Measurements from ENCODE around the gene TRIM38. TPM values are rescaled to one million over a fixed set of nuclear protein-coding genes. Genes with fewer than 3 reads are reported as not detected.
"Not testable (repeated sequence)": the region's sequence is repeated elsewhere in the genome, so short reads cannot be mapped to it uniquely, and the experiment has no call there.

TRIM38 gene
- total RNA-seq, 1 experiment from 2014 or later = 0.70 TPM

DNA sequence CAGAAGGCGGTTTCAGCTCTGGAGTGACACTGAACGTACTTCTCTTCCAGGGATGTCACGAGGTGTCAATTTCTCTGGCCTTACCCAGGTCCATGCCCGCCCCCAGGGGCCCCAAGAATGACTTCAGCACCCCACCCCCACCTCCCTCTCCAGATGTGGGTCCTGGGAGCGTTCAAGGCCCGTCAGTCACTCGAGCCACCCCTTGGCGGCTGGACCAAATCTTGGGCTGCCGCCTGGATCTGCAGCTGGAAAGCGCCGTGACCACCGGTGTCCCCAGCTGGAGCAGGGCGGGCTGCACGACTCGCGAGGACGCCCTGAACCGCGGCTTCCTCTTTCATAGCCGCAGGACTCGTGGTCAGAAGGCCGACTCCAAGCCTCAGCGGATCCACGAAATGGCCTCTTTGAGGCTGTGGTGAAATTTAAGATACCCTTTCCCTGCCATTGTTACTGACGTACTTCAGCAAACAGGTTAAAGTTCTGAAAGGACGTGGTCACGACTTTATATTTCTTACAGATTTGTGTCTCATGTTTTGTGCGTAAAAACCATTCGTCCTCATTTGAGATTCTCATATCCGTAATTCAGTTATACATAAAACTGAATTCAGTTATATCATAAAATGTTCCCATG is 29.3 kb downstream of the TRIM38 start:
- Mint-ChIP-seq H3K27ac (ENCODE audit: unreplicated experiment) (peak overlapping the region; percentile 93), H3K4me1 (ENCODE audit: low read depth, unreplicated experiment) (no peaks in the 10 kb centered on the region), H3K27me3 (ENCODE audit: insufficient read depth, unreplicated experiment) (no peaks in the 10 kb centered on the region), H3K9me3 (ENCODE audit: unreplicated experiment) (no peaks in the 10 kb centered on the region), H3K36me3 (ENCODE audit: insufficient read depth, unreplicated experiment) (no peaks in the 10 kb centered on the region), H3K4me3 (ENCODE audit: unreplicated experiment) (peak overlapping the region; percentile 95)
- Histone ChIP-seq H3K27me3 (replicated peaks; ENCODE audit: control insufficient read depth, insufficient read depth, low read length) (no peaks in the 10 kb centered on the region), H3K9me3 (no peaks in the 10 kb centered on the region), H3K36me3 (ENCODE audit: control insufficient read depth, insufficient read depth, low read length) (no peaks in the 10 kb centered on the region), H3K4me1 (no peaks in the 10 kb centered on the region; the same call in 1 of the 2 replicates), H3K4me3 (ENCODE audit: low read depth, low read length) (peak overlapping the region; percentile 54)
- intact Hi-C loops (cut with micrococcal nuclease; ENCODE audit: unreplicated experiment) = loop anchor here (2.0 to 5.0 kb wide), 4 partner anchors 19 to 203 kb away; no protein-coding TSS in a partner anchor
- DNase-seq = peak; percentile 67 to 73
- TSS peak; percentile 97 for BruUV-seq (replicated peaks)
- CTCF ChIA-PET = interaction anchor here (0.5 to 2.1 kb wide), 11 partner anchors 10 to 713 kb away, joined by 3 to 20 read pairs (median 4); partner anchors contain the start of gene CARMIL1
- TF ChIP-seq, protein P1, sequence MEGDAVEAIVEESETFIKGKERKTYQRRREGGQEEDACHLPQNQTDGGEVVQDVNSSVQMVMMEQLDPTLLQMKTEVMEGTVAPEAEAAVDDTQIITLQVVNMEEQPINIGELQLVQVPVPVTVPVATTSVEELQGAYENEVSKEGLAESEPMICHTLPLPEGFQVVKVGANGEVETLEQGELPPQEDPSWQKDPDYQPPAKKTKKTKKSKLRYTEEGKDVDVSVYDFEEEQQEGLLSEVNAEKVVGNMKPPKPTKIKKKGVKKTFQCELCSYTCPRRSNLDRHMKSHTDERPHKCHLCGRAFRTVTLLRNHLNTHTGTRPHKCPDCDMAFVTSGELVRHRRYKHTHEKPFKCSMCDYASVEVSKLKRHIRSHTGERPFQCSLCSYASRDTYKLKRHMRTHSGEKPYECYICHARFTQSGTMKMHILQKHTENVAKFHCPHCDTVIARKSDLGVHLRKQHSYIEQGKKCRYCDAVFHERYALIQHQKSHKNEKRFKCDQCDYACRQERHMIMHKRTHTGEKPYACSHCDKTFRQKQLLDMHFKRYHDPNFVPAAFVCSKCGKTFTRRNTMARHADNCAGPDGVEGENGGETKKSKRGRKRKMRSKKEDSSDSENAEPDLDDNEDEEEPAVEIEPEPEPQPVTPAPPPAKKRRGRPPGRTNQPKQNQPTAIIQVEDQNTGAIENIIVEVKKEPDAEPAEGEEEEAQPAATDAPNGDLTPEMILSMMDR (IDR thresholded peaks at IDR 0.05; ENCODE audit: insufficient read depth in 1 of 2, low read depth in 1 of 2, low read length in 1 of 2, severe bottlenecking in 1 of 2, unreplicated experiment in 1 of 2) = no peak
- POLR2A ChIA-PET = interaction anchor here (0.6 to 2.4 kb wide), 3 partner anchors 30 to 1284 kb away, joined by 3 to 22 read pairs (median 3); a partner anchor contains a TSS

DNA sequence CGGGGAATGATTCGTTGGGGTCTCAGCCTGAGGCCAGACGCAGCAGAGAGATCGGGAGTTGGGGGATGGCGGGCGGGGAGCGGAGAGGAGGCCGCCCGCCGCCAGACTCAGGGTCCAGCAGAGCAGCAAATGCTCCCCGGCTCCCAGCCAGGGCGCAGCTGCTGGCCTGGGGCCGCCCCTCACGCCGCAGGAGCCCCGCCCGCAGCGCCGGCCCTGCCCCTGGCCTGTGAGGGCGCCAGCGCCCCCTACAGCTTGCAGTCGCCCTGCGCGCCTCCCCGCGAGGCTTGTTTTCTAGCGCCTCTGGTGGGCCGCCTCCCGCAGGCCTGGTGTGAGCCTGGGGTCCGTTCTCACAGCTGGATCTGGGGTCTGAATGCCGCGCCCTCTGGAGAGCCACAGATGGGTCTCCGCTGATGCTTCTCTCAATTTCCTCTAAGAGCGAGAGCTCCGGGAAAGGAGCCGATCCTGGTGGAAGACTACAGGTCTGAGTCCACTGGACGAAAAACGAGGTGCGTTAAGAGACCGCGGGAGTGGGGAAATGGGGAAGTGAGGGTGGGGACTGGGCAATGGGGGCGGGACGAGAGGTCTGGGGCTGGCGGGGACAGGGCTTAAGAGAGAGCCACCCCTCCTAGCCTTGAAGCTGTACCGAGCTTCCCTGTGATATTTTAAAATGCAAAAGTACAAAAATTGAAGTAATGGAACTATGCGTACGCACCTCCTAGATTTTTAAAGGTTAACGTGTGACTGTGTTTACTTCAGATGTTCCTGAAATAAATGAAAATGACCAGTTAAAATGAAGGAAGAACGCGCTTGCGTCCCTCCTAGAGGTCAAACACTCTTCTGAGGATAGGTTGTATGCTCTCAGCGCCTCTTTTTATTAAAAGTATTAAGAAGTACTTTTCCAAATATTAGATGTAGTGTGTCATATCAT is 30.1 kb downstream of the TRIM38 start:
- Histone ChIP-seq H3K27me3 (replicated peaks; ENCODE audit: control insufficient read depth, insufficient read depth, low read length) (no peaks in the 10 kb centered on the region), H3K4me1 (no peaks in the 10 kb centered on the region; the same call in 1 of the 2 replicates), H3K36me3 (ENCODE audit: control insufficient read depth, insufficient read depth, low read length) (no peaks in the 10 kb centered on the region), H3K4me3 (ENCODE audit: low read depth, low read length) (peak overlapping the region; percentile 54), H3K9me3 (no peaks in the 10 kb centered on the region)
- no TSS peak for BruUV-seq (replicated peaks)
- Mint-ChIP-seq H3K4me1 (ENCODE audit: low read depth, unreplicated experiment) (no peaks in the 10 kb centered on the region), H3K9me3 (ENCODE audit: unreplicated experiment) (no peaks in the 10 kb centered on the region), H3K36me3 (ENCODE audit: insufficient read depth, unreplicated experiment) (no peaks in the 10 kb centered on the region), H3K27ac (ENCODE audit: unreplicated experiment) (peak overlapping the region; percentile 93), H3K4me3 (ENCODE audit: unreplicated experiment) (peak overlapping the region; percentile 95), H3K27me3 (ENCODE audit: insufficient read depth, unreplicated experiment) (no peaks in the 10 kb centered on the region)
- ChIA-PET CTCF (interaction anchor here (0.5 to 2.1 kb wide), 16 partner anchors 9 to 713 kb away, joined by 3 to 20 read pairs (median 4); partner anchors contain the start of gene CARMIL1), POLR2A (interaction anchor here (0.6 to 2.4 kb wide), 3 partner anchors 29 to 1285 kb away, joined by 3 to 22 read pairs (median 3); a partner anchor contains a TSS)
- intact Hi-C loops (cut with micrococcal nuclease; ENCODE audit: unreplicated experiment) = loop anchor here (2.0 to 5.0 kb wide), 4 partner anchors 20 to 204 kb away; no protein-coding TSS in a partner anchor
- TF ChIP-seq, protein P1 (IDR thresholded peaks at IDR 0.05; ENCODE audit: insufficient read depth in 1 of 2, low read depth in 1 of 2, low read length in 1 of 2, severe bottlenecking in 1 of 2, unreplicated experiment in 1 of 2) = peak; percentile 86 to 99
- peak; percentile 91 to 98 for DNase-seq

DNA sequence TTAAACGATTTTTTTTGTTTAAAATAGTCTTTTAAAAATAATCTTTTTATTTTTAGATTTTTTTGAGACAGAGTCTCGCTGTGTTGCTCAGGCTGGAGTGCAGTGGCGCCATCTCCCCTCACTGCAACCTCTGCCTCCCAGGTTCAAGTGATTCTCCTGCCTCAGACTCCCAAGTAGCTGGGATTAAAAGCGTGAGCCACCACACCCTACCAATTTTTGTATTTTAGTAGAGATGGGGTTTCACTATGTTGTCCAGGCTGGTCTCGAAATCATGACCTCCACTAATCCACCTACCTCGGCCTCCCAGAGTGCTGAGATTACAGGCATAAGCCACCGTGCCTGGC is 30.7 kb downstream of the TRIM38 start:
- H3K9me3 ChIP-seq; H3K9me3 Mint-ChIP-seq (ENCODE audit: unreplicated experiment); H3K27me3 Mint-ChIP-seq (ENCODE audit: insufficient read depth, unreplicated experiment); H3K4me1 Mint-ChIP-seq (ENCODE audit: low read depth, unreplicated experiment); H3K36me3 ChIP-seq (ENCODE audit: control insufficient read depth, insufficient read depth, low read length); H3K36me3 Mint-ChIP-seq (ENCODE audit: insufficient read depth, unreplicated experiment); H3K27me3 ChIP-seq (replicated peaks; ENCODE audit: control insufficient read depth, insufficient read depth, low read length); BruUV-seq (replicated peaks); DNase-seq; H3K4me1 ChIP-seq: not testable (repeated sequence)
- intact Hi-C loops (cut with micrococcal nuclease; ENCODE audit: unreplicated experiment) = loop anchor here (2.0 to 5.0 kb wide), 4 partner anchors 21 to 205 kb away; no protein-coding TSS in a partner anchor
- POLR2A ChIA-PET = interaction anchor here (2.4 kb wide), 1 partner anchor 28 kb away, joined by 22 read pairs; a partner anchor contains a TSS
- H3K4me3 ChIP-seq (ENCODE audit: low read depth, low read length) = peak overlapping the region; percentile 54
- Mint-ChIP-seq H3K4me3 (ENCODE audit: unreplicated experiment) (peak overlapping the region; percentile 95), H3K27ac (ENCODE audit: unreplicated experiment) (peak overlapping the region; percentile 93)
- CTCF ChIA-PET = interaction anchor here (0.8 to 2.1 kb wide), 10 partner anchors 11 to 94 kb away, joined by 3 to 20 read pairs (median 4); a partner anchor contains a TSS
- TF ChIP-seq, protein P1 (IDR thresholded peaks at IDR 0.05; ENCODE audit: insufficient read depth in 1 of 2, low read depth in 1 of 2, low read length in 1 of 2, severe bottlenecking in 1 of 2, unreplicated experiment in 1 of 2) = peak in 1 of 2 experiments; percentile 9
